H1 (cell line): Measurements from ENCODE around the gene CYP26A1.

Experiments
- ASH2L ChIP-seq: fragments of 200-600, 300-600 bp; sonication (generic); IDR thresholded peaks from one replicate; pipeline ENCODE4 v1.7.1; 2017; ENCODE audit warnings: low read length
- BCL11A ChIP-seq, 2 experiments: IDR thresholded peaks; one replicate each; pipeline ENCODE4 v1.6.1; 2011; ENCODE audit warnings: low read depth in 2 of 2, low read length in 2 of 2, mild to moderate bottlenecking in 2 of 2
- CBX8 ChIP-seq: fragments of 300-800, 300-1000 bp; sonication (generic); IDR thresholded peaks from 2 replicates; pipeline ENCODE4 v1.7.1; 2016; ENCODE audit warnings: low read depth, low read length, borderline replicate concordance
- CTBP2 ChIP-seq: IDR thresholded peaks from 2 replicates; pipeline ENCODE4 v1.7.0; 2011; ENCODE audit warnings: borderline replicate concordance, mild to moderate bottlenecking, moderate library complexity, mixed read lengths, low read length; ENCODE audit not compliant: insufficient read depth, insufficient read length
- EGR1 ChIP-seq: IDR thresholded peaks from 2 replicates; pipeline ENCODE4 v1.6.1; 2011; ENCODE audit warnings: low read depth, low read length, borderline replicate concordance
- EP300 ChIP-seq, 2 experiments: IDR thresholded peaks; 1 replicate in 1 of 2; 2 replicates in 1 of 2; pipeline ENCODE4 v1.6.1; 2011 to 2012; ENCODE audit warnings: low read depth in 2 of 2, low read length in 2 of 2, mild to moderate bottlenecking in 2 of 2, borderline replicate concordance in 1 of 2, inconsistent platforms in 1 of 2, moderate library complexity in 1 of 2
- POLR2A ChIP-seq, 2 experiments: IDR thresholded peaks; 1 replicate in 1 of 2; 2 replicates in 1 of 2; pipeline ENCODE4 v1.6.1; 2011; ENCODE audit warnings: low read depth in 2 of 2, low read length in 2 of 2, mild to moderate bottlenecking in 2 of 2; ENCODE audit errors: control extremely low read depth in 1 of 2
- SUZ12 ChIP-seq: fragments of 200-600 bp; sonication (generic); IDR thresholded peaks from 2 replicates; pipeline ENCODE4 v1.6.1; 2012; ENCODE audit warnings: mild to moderate bottlenecking, inconsistent platforms, low read length, moderate library complexity, mixed read lengths
- TF ChIP-seq, protein P1 (sequence below), 3 experiments: IDR thresholded peaks; 1 replicate in 2 of 3; 2 replicates in 1 of 3; pipeline versions ENCODE4 v1.5.1 to v1.6.1; 2011; ENCODE audit warnings: low read length in 3 of 3, mild to moderate bottlenecking in 3 of 3, inconsistent platforms in 2 of 3, low read depth in 1 of 3, moderate library complexity in 1 of 3; ENCODE audit not compliant: insufficient read depth in 1 of 3; ENCODE audit errors: control extremely low read depth in 1 of 3
- TF ChIP-seq, protein P2 (sequence below): IDR thresholded peaks from 2 replicates; pipeline ENCODE4 v1.6.1; 2012; ENCODE audit warnings: low read length, inconsistent platforms

DNA sequence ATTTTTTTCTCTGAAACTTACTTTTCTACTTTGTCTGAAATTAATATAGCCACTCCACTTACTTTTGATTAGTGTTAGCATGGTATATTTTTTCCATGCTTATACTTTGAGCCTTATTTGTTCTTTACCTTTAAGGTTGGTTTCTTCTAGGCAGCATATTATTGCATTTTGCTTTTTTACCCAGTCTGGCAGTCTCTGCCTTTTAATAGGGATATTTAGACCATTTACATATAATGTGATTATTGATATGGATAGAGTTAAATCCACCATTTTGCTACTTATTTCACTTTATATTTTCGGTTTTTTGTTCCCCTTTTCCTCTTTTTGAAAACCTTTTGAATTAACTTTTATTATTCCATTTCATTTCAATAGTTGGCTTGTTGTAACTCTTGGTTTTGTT, 30.3 kb downstream of the CYP26A1 start:
- TF ChIP-seq ASH2L, result no peak
- no peak for TF ChIP-seq EGR1
- TF ChIP-seq, protein P1, sequence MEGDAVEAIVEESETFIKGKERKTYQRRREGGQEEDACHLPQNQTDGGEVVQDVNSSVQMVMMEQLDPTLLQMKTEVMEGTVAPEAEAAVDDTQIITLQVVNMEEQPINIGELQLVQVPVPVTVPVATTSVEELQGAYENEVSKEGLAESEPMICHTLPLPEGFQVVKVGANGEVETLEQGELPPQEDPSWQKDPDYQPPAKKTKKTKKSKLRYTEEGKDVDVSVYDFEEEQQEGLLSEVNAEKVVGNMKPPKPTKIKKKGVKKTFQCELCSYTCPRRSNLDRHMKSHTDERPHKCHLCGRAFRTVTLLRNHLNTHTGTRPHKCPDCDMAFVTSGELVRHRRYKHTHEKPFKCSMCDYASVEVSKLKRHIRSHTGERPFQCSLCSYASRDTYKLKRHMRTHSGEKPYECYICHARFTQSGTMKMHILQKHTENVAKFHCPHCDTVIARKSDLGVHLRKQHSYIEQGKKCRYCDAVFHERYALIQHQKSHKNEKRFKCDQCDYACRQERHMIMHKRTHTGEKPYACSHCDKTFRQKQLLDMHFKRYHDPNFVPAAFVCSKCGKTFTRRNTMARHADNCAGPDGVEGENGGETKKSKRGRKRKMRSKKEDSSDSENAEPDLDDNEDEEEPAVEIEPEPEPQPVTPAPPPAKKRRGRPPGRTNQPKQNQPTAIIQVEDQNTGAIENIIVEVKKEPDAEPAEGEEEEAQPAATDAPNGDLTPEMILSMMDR (IDR thresholded peaks at IDR 0.05; ENCODE audit: control extremely low read depth in 1 of 3, insufficient read depth in 1 of 3, low read depth in 1 of 3, low read length in 3 of 3), result no peak
- TF ChIP-seq POLR2A (IDR thresholded peaks at IDR 0.05; ENCODE audit: control extremely low read depth in 1 of 2, low read depth in 2 of 2, low read length in 2 of 2), result no peak
- TF ChIP-seq SUZ12, result no peak
- TF ChIP-seq, protein P2, sequence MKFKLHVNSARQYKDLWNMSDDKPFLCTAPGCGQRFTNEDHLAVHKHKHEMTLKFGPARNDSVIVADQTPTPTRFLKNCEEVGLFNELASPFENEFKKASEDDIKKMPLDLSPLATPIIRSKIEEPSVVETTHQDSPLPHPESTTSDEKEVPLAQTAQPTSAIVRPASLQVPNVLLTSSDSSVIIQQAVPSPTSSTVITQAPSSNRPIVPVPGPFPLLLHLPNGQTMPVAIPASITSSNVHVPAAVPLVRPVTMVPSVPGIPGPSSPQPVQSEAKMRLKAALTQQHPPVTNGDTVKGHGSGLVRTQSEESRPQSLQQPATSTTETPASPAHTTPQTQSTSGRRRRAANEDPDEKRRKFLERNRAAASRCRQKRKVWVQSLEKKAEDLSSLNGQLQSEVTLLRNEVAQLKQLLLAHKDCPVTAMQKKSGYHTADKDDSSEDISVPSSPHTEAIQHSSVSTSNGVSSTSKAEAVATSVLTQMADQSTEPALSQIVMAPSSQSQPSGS, result no peak
- no peak for TF ChIP-seq BCL11A (IDR thresholded peaks at IDR 0.05; ENCODE audit: low read depth in 2 of 2, low read length in 2 of 2)
- no peak for TF ChIP-seq CBX8
- TF ChIP-seq EP300 (IDR thresholded peaks at IDR 0.05; ENCODE audit: borderline replicate concordance in 1 of 2, low read depth in 2 of 2, low read length in 2 of 2), result no peak
- no peak for TF ChIP-seq CTBP2
